Fibroblast of pulmonary artery (primary cell): ENCODE results near the gene UQCR10.
A peak's percentile ranks its signal among the peaks of the same experiment; 100 is the strongest.

Source experiments
- DNase-seq: peaks from one replicate; pipeline ENCODE4 v3.0.0-alpha.2; 2010; ENCODE audit warnings: low read depth
- H3K4me3 ChIP-seq: replicated peaks from 2 replicates; pipeline ENCODE4 v1.5.1; 2011; ENCODE audit warnings: low read depth, mild to moderate bottlenecking, control low read depth, low read length, moderate library complexity
- CTCF ChIP-seq: IDR thresholded peaks from 2 replicates; pipeline ENCODE4 v1.5.1; 2011; ENCODE audit warnings: mild to moderate bottlenecking, control low read depth, low read length, inconsistent platforms; ENCODE audit errors: missing control alignments

UQCR10 gene

DNA sequence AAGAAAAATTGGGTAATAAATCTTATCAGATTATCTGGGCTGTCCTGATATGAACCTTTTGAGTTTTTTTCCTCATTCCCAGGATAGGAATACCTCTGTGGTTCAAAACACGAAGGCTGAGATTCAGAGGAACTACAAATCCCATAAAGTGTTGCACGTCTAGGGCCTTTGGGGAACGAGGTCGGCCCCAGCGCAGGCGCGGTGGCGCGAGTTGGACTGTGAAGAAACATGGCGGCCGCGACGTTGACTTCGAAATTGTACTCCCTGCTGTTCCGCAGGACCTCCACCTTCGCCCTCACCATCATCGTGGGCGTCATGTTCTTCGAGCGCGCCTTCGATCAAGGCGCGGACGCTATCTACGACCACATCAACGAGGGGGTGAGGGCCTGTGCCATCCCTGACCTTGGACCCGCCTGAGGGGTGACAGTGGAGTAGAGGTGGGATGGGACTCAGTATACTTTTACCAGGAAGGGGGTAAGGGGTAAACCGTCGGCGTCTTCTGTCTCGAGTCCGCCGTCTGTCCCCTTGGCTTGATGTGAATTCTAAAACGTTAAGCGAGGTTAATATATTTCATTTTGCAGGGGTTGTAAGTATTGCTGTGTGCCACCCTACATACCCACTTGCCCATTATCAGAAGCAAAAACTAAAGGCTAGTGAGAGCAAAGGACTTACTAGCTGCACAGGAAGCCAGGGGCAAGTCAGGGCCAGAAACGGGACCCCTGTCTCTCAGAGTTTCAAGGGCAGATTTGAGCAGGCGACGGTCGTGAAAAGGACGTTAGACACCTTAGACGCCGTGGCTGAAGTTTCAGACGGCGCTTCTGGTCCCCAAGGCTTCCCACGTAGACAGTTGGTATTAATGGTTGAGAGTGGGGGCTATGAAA, at the start of gene UQCR10:
UQCR10 (plus strand) TSS at position 199 of the 881 bp plus-strand sequence; CDS start at position 229, 30 bp downstream.
- DNase-seq, result peak; percentile 94
- TF ChIP-seq CTCF, result no peak
- H3K4me3 ChIP-seq, result peak within 1 kb of the TSS; percentile 100

- no peak for TF ChIP-seq CTCF
- H3K4me3 ChIP-seq, result no peak overlapping the region
- DNase-seq, result no peak
Measured at GRCh38 chr22:29717789-29718188, 49.4 kb upstream of the UQCR10 start.

GRCh38 chr22:29718949-29719898, 47.9 kb upstream of the UQCR10 start:
- TF ChIP-seq CTCF, result no peak
- no peak for DNase-seq
- no peak overlapping the region for H3K4me3 ChIP-seq

GRCh38 chr22:29719899-29720645, 47.1 kb upstream of the UQCR10 start, which contains the start of gene CABP7:
Gene CABP7, plus strand, starts transcription at chr22:29720003. Its CDS starts 422 bp downstream, at chr22:29720425.
- H3K4me3 ChIP-seq, result no peak within 1 kb of the TSS
- DNase-seq, result no peak
- no peak for TF ChIP-seq CTCF

- H3K4me3 ChIP-seq, result no peak overlapping the region
- TF ChIP-seq CTCF, result no peak
- no peak for DNase-seq
Measured at GRCh38 chr22:29720811-29721323, 46.3 kb upstream of the UQCR10 start.

- no peak for DNase-seq
- TF ChIP-seq CTCF, result no peak
Measured at GRCh38 chr22:29722151-29722550, 45.0 kb upstream of the UQCR10 start.

More at GRCh38 chr22:29722151-29722550, 45.0 kb upstream of the UQCR10 start:
- H3K4me3 ChIP-seq, result no peak overlapping the region
